Left lobe of liver (tissue), 2 donors: ENCODE results near the gene NELFE. TPM values are rescaled to one million over a fixed set of nuclear protein-coding genes. Genes with fewer than 3 reads are reported as not detected.
"Not testable (repeated sequence)": the region's sequence is repeated elsewhere in the genome, so short reads cannot be mapped to it uniquely, and the experiment has no call there.

ENCODE experiments used
- ATAC-seq: fragments of 200-7000 bp; cut with Tn5 transposase; one replicate; pipeline ENCODE4 v1.9.1; 2020; ENCODE audit warnings: mild to moderate bottlenecking, moderate library complexity
- DNase-seq: peaks from one replicate; pipeline ENCODE4 v3.0.0-alpha.2; 2020; ENCODE audit warnings: low spot score
- total RNA-seq: library from RNA; stranded (reverse); gene quantifications from one replicate; pipeline ENCODE4 v1.2.1, GENCODE V29; 2021
- donor health status: DM: no; HTN: no; CAD: no; lungs with moderate emphysema.
- donor health status: DM: no; HTN: yes; CAD: no.

The NELFE gene
- total RNA-seq, 1 donor from 2014 or later, result 15.3 TPM

DNA sequence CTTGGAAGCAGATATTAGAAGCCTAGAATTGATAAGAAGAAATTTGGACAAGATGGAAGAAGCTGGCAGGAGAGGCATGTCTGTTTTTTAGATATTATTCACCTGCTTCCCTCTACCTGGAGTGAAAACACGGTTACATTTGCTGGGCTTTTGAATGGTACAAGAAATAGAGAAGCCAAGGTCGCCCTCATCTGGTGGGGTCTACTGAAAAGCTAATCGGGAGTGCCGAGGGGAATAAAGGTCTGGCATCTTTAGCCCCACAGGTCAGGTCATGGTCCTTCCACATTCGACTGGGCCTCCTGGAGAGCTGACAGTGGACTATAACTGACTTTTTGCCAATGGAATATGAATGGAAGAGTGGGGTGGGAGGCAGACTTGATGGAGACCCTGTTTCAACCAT lies 35.8 kb downstream of the NELFE start:
- ATAC-seq, result peak; percentile 51
- no peak for DNase-seq

DNA sequence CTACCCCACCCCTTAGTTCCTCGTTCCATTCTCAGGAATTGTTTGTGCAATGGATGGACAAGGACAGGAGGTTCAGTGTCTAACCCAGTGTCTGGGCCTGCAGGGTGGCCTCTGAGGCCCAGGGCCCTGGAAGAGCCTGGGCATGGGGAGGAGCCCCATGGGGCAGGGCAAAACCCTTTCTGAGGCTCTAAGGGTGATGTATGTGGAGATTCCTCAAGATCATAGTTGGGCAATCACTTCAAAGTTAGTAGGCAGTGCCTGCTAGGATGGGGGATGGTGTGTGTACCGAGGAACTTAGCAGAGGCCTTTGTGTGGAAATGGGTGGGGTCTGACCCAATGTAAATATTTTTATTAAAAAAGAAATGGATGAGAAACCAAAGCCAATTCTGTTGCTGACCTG lies 38.0 kb downstream of the NELFE start:
- ATAC-seq (no peak), DNase-seq (no peak)

GRCh38 chr6:31919624-31920303 lies 39.0 kb downstream of the NELFE start:
- DNase-seq (no peak), ATAC-seq (no peak)

DNA sequence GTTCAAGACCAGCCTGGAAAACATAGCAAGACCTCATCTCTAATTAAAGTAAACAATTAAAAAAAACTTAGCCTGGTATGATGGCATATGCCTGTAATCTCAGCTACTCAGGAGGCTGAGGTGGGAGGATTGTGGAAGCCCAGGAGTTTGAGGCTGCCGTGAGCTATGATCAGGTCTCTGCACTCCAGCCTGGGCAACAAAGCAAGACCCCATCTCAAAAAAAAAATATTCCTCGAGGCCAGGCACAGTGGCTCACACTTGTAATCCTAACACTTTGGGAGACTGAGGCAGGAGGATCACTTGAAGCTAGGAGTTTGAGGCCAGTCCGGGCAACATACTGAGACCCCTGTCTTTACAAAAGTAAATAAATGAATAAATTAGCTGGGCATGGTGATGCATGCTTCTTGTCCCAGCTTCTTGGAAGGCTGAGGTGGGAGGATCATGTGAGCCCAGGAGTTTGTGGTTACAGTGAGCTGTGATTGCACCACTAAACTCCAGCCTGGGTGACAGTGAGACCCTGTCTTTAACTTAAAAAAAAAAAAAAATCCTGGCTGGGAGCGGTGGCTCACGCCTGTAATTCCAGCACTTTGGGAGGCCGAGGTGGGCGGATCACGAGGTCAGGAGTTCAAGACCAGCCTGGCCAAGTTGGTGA lies 40.6 kb downstream of the NELFE start:
- DNase-seq, result no peak
- ATAC-seq, result no peak

GRCh38 chr6:31915756-31916155 lies 43.0 kb downstream of the NELFE start:
- no peak for DNase-seq
- no peak for ATAC-seq

GRCh38 chr6:31915351-31915750 lies 43.4 kb downstream of the NELFE start:
- no peak for DNase-seq
- ATAC-seq, result no peak

DNA sequence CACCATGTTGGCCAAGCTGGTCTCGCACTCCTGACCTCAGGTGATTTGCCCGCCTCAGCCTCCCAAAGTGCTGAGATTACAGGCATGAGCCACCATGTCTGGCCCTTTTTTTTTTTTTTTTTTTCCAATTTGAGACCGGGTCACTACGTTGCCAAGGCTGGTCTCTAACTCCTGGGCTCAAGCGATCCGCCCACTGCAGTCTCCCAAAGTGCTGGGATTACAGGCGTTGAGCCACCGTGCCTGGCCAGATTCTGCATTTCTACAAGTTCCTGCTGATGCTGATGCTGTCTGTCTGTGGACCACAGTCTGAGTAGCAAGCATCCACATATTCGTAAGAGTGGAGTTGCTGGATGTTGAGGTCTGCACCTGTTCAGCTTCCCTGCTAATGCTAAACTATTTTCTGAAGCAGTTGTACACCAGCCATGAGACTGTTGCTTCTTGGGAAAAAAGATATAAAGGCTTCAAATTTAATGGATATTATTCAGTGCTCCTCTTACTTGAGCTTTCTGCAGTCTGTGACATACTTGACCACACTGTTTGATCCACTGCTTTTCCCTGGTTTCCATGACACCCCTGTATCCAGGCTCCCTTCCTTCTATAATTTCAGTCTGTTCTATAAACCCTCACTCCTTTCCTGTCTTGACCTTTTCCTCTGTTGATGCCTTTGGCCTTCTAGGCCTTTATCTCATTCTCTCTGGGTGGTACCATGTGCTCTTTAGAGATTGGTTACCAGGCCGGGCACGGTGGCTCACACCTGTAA lies 46.8 kb downstream of the NELFE start:
- ATAC-seq (no peak), DNase-seq (no peak)

DNA sequence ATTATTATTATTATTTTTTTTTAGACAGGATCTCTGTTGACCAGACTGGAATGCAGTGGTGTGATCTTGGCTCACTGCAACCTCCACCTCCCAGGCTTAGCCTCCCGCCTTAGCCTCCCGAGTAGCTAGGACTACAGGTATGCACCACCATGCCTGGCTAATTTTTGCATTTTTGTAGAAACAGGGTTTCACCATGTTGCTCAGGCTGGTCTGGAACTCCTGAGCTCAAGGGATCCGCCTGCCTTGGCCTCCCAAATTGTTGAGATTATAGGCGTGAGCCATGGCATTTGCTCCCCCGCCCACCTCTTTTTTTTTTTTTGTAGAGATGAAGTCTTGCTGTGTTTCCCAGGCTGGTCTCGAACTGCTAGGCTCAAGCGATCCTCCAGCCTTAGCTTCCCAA lies 49.5 kb downstream of the NELFE start:
- not testable (repeated sequence) for ATAC-seq, DNase-seq

- ATAC-seq (no peak), DNase-seq (no peak)
These were observed 50.0 kb downstream of the NELFE start for GRCh38 chr6:31908791-31909190.

DNA sequence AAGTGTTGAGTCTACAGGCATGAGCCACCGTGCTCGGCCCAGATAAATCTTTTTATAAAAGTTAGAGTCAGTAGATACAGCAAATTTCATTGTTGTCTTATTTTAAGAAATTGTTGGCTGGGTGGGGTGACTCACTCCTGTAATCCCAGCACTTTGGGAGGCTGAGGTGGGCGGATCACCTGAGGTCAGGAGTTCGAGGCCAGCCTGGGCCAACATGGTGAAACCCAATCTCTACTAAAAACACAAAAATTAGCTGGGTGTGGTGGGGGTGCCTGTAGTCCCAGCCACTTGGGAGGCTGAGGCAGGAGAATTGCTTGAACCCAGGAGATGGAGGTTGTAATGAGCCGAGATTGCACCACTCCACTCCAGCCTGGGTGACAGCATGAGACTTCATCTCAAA lies 50.5 kb downstream of the NELFE start:
- not testable (repeated sequence) for DNase-seq, ATAC-seq

GRCh38 chr6:31907158-31907813 lies 51.5 kb downstream of the NELFE start:
- ATAC-seq, result peak; percentile 80
- DNase-seq, result no peak

DNA sequence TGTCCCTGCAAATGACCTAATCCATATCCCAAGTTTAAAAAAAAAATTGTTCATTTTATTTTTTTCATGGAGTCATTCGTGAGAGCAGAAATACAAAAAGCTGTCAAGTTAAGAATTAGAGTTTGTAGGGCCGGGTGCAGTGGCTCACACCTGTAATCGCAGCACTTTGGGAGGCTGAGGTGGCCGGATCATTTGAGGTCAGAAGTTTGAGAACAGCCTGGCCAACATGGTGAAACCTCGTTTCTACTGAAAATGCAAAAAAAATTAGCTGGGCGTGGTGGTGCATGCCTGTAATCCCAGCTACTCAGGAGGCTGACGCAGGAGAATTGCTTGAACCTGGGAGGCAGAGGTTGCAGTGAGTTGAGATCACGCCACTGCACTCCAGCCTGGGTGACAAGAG lies 52.0 kb downstream of the NELFE start:
- not testable (repeated sequence) for DNase-seq

GRCh38 chr6:31906122-31906521 lies 52.6 kb downstream of the NELFE start:
- no peak for ATAC-seq
- no peak for DNase-seq

More for the DNA sequence above, 52.0 kb downstream of the NELFE start:
- not testable (repeated sequence) for ATAC-seq

DNA sequence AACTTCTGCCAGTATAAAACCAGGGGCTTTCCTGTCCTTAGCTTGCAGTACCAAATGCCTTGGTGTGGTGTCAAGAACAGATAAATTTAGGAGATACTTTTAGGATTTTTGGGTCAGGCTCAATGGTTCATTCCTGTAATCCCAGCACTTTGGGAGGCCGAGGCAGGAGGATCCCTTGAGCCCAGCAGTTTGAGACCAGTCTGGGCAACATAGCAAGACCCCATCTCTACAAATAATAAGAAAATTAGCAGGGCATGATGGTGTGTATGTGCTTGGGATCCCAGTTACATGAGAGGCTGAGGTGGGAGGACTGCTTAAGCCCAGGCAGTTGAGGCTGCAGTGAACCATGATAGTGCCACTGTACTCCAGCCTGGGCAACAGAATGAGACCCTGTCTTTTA lies 53.7 kb downstream of the NELFE start:
- no peak for ATAC-seq
- DNase-seq, result no peak

DNA sequence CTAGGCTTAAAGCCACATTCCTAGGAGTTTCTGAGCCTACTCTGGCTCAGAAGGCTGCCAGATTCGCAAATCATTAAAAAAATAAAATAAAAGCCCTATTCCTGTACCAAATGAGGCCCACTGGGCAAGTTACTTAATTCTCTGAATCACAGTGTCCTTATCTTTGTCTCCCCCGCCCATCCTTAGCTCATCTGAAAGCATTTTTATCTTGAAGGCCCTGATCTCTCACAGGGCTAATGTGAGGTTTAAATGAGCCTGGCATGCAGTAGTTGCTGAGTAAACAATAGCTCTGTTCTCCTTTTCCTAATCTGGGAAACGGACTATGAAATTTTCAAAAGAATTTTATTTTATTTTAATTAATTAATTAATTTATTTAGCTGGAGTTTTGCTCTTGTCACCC lies 54.8 kb downstream of the NELFE start:
- DNase-seq (no peak), ATAC-seq (no peak)

Other genes starting within 250 kb of the NELFE start
- gene LY6G6D, start 243.6 kb downstream of the NELFE start, total RNA-seq, result not detected
- not detected for gene LY6G6C, start 237.2 kb downstream of the NELFE start, total RNA-seq
- gene MPIG6B, start 235.6 kb downstream of the NELFE start, total RNA-seq, result 0.33 TPM
- gene DDAH2, start 229.7 kb downstream of the NELFE start, total RNA-seq, result 22.2 TPM
- 37.7 TPM for gene CLIC1, start 222.4 kb downstream of the NELFE start, total RNA-seq
- gene MSH5, start 219.0 kb downstream of the NELFE start, total RNA-seq, result 5.2 TPM
- 0.73 TPM for gene SAPCD1, start 196.3 kb downstream of the NELFE start, total RNA-seq
- 2.3 TPM for gene VWA7, start 181.6 kb downstream of the NELFE start, total RNA-seq
- gene VARS1, start 163.2 kb downstream of the NELFE start, total RNA-seq, result 52.6 TPM
- gene LSM2, start 152.0 kb downstream of the NELFE start, total RNA-seq, result 9.8 TPM
- 0.60 TPM for gene HSPA1L, start 143.7 kb downstream of the NELFE start, total RNA-seq
- gene HSPA1A, start 143.4 kb downstream of the NELFE start, total RNA-seq, result 89.1 TPM
- 50.8 TPM for gene HSPA1B, start 131.2 kb downstream of the NELFE start, total RNA-seq
- 20.1 TPM for gene NEU1, start 96.2 kb downstream of the NELFE start, total RNA-seq
- gene SLC44A4, start 80.0 kb downstream of the NELFE start, total RNA-seq, result 0.86 TPM
- gene EHMT2, start 61.3 kb downstream of the NELFE start, total RNA-seq, result 15.7 TPM
- gene ZBTB12, start 56.9 kb downstream of the NELFE start, total RNA-seq, result 0.86 TPM
- gene C2, start 31.3 kb downstream of the NELFE start, total RNA-seq, result 451 TPM
- gene CFB, start 12.9 kb downstream of the NELFE start, total RNA-seq, result 1,916 TPM
- gene SKIC2, start 204 bp upstream of the NELFE start, total RNA-seq, result 50.2 TPM
- 15.5 TPM for gene DXO, start 13.2 kb upstream of the NELFE start, total RNA-seq
- gene C4A, start 23.1 kb upstream of the NELFE start, total RNA-seq, result 2,044 TPM
- 2,468 TPM for gene C4B, start 55.8 kb upstream of the NELFE start, total RNA-seq
- 9.0 TPM for gene CYP21A2, start 79.4 kb upstream of the NELFE start, total RNA-seq
- gene TNXB, start 150.4 kb upstream of the NELFE start, total RNA-seq, result 13.7 TPM
- gene ATF6B, start 169.3 kb upstream of the NELFE start, total RNA-seq, result 31.7 TPM
- gene FKBPL, start 171.3 kb upstream of the NELFE start, total RNA-seq, result 2.2 TPM
- 0.38 TPM for gene PRRT1, start 193.0 kb upstream of the NELFE start, total RNA-seq
- gene PPT2, start 195.2 kb upstream of the NELFE start, total RNA-seq, result 15.6 TPM
- 6.3 TPM for gene EGFL8, start 205.6 kb upstream of the NELFE start, total RNA-seq
- gene AGPAT1, start 217.1 kb upstream of the NELFE start, total RNA-seq, result 32.4 TPM
- 57.3 TPM for gene RNF5, start 219.4 kb upstream of the NELFE start, total RNA-seq
- gene AGER, start 225.3 kb upstream of the NELFE start, total RNA-seq, result 6.0 TPM
- 26.7 TPM for gene PBX2, start 231.2 kb upstream of the NELFE start, total RNA-seq
- 5.1 TPM for gene GPSM3, start 233.7 kb upstream of the NELFE start, total RNA-seq